ENCODE results near the gene SAMD4A. TPM values are rescaled to one million over a fixed set of nuclear protein-coding genes. Genes with fewer than 3 reads are reported as not detected.

SAMD4A gene
- total RNA-seq, 1 experiment from 2014 or later, result 9.6 TPM

DNA sequence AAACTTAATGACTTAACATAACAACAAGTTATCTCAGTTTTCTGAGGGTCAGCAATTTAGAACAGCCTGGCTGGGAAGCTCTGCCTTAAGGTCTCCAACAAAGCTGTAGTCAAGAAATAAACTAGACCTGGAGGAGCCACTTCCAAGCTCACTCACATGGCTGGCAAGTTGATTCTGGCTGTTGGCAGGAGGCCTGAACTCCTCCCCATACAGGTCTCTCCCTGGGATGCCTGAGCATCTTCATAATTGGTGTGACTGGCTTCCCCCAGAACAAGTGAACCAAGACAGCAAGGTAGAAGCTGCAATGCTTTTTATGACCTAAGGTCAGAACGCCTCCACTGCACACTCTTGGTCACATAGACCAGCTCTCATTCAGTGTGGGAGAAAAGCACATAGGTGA lies 128.3 kb downstream of the SAMD4A start:
- Histone ChIP-seq H4K8ac (replicated peaks; ENCODE audit: insufficient read length, low read depth, low read length) (no peak overlapping the region), H3K23ac (ENCODE audit: insufficient read length, low read depth, low read length) (no peak overlapping the region), H3K79me2 (ENCODE audit: insufficient read depth, low read length) (no peaks in the 10 kb centered on the region), H2BK20ac (ENCODE audit: low read depth, low read length, poor library complexity, severe bottlenecking) (no peak overlapping the region), H3K79me1 (ENCODE audit: insufficient read depth, low read depth, low read length, poor library complexity, severe bottlenecking) (no peaks in the 10 kb centered on the region), H2BK120ac (ENCODE audit: low read depth, low read length, poor library complexity, severe bottlenecking) (no peak overlapping the region), H2AFZ (ENCODE audit: low read length) (no peak overlapping the region), H2AK5ac (ENCODE audit: insufficient read length, low read length) (no peak overlapping the region), H3K4me1 (ENCODE audit: insufficient read depth, low read length) (no peaks in the 10 kb centered on the region), H3K9ac (ENCODE audit: extremely low read depth, insufficient read length, low read length) (no peak overlapping the region), H3K27ac (ENCODE audit: insufficient read length, low read depth, low read length) (no peak overlapping the region), H3T11ph (ENCODE audit: low read length) (no peak overlapping the region), H3K27me3 (ENCODE audit: insufficient read depth, low read length) (no peaks in the 10 kb centered on the region), H3K4ac (ENCODE audit: low read depth, low read length) (no peak overlapping the region), H2BK15ac (ENCODE audit: low read depth, low read length) (no peak overlapping the region), H3K9me3 (ENCODE audit: control insufficient read depth, low read depth, low read length) (no peaks in the 10 kb centered on the region), H2BK5ac (ENCODE audit: insufficient read length, low read length) (no peak overlapping the region), H3K14ac (ENCODE audit: insufficient read depth, low read length) (no peak overlapping the region), H4K91ac (ENCODE audit: insufficient read length, low read depth, low read length) (no peak overlapping the region), H4K20me1 (ENCODE audit: control insufficient read depth, insufficient read depth, insufficient read length) (peaks cover 3% of the 10 kb centered on the region), H3K4me2 (ENCODE audit: insufficient read depth, insufficient read length, low read length) (no peak overlapping the region), H2BK12ac (ENCODE audit: insufficient read length, low read depth, low read length) (no peak overlapping the region), H3K18ac (ENCODE audit: insufficient read length, low read depth, low read length) (no peak overlapping the region), H4K5ac (ENCODE audit: insufficient read length, low read depth, low read length) (no peak overlapping the region), H3K56ac (ENCODE audit: insufficient read length, low read depth, low read length) (no peak overlapping the region), H3K23me2 (ENCODE audit: insufficient read length, low read depth, low read length, poor library complexity, severe bottlenecking) (no peaks in the 10 kb centered on the region)
- Mint-ChIP-seq H3K4me1 (peaks cover 11 to 14% of the 10 kb centered on the region in 2 experiments), H3K27ac (no peak overlapping the region; a peak in 1 of 7 replicates), H3K4me3 (no peak overlapping the region), H3K36me3 (ENCODE audit: insufficient read depth in 1 of 3, low read depth in 3 of 3) (no peaks in the 10 kb centered on the region), H3K9me3 (no peaks in the 10 kb centered on the region), H3K27me3 (ENCODE audit: low read depth) (no peaks in the 10 kb centered on the region)
- WGBS (ENCODE audit: extremely low coverage, insufficient read length, low lambda C conversion rate), result no CpG with 5 or more reads among the region's 1 CpG
- no peak for DNase-seq
- TF ChIP-seq, protein P1, sequence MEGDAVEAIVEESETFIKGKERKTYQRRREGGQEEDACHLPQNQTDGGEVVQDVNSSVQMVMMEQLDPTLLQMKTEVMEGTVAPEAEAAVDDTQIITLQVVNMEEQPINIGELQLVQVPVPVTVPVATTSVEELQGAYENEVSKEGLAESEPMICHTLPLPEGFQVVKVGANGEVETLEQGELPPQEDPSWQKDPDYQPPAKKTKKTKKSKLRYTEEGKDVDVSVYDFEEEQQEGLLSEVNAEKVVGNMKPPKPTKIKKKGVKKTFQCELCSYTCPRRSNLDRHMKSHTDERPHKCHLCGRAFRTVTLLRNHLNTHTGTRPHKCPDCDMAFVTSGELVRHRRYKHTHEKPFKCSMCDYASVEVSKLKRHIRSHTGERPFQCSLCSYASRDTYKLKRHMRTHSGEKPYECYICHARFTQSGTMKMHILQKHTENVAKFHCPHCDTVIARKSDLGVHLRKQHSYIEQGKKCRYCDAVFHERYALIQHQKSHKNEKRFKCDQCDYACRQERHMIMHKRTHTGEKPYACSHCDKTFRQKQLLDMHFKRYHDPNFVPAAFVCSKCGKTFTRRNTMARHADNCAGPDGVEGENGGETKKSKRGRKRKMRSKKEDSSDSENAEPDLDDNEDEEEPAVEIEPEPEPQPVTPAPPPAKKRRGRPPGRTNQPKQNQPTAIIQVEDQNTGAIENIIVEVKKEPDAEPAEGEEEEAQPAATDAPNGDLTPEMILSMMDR (conservative IDR thresholded peaks at IDR 0.05), result no peak
